ENCODE results near the gene TRPM5.

TRPM5 gene

GRCh38 chr11:2422461-2423156 lies 21.7 kb downstream of the TRPM5 start:
- no peaks in the 10 kb centered on the region for H3K9me2 ChIP-seq (replicated peaks; ENCODE audit: insufficient read depth, low read length)
- H3K36me3 ChIP-seq (replicated peaks; ENCODE audit: insufficient read depth, low read length) = no peaks in the 10 kb centered on the region
- no peak overlapping the region for H3K4me2 ChIP-seq (ENCODE audit: low read depth, low read length)
- H3K27me3 ChIP-seq (replicated peaks; ENCODE audit: insufficient read depth, low read length) = peaks cover 87% of the 10 kb centered on the region
- H3K9ac ChIP-seq (ENCODE audit: low read length) = no peak overlapping the region
- no peaks in the 10 kb centered on the region for H3K9me3 ChIP-seq (replicated peaks; ENCODE audit: insufficient read depth, low read length)
- no peak for DNase-seq
- no peak overlapping the region for H3K27ac ChIP-seq (ENCODE audit: low read length)
- H2AFZ ChIP-seq (ENCODE audit: low read length) = no peak overlapping the region
- TF ChIP-seq EZH2phosphoT487 (IDR thresholded peaks at IDR 0.05; ENCODE audit: low read length) (no peak), CTCF (IDR thresholded peaks at IDR 0.05; ENCODE audit: low read length) (no peak), EZH2 (optimal IDR thresholded peaks at IDR 0.05; ENCODE audit: low read depth, low read length) (no peak)
- H3K4me1 ChIP-seq (ENCODE audit: low read length) = no peaks in the 10 kb centered on the region
- H3K79me2 ChIP-seq (ENCODE audit: low read length) = no peaks in the 10 kb centered on the region
- H3K4me3 ChIP-seq (ENCODE audit: low read length) = no peak overlapping the region
- no peaks in the 10 kb centered on the region for H4K20me1 ChIP-seq (ENCODE audit: insufficient read depth, low read length)
- H3F3A ChIP-seq (ENCODE audit: insufficient read depth, low read length) = no peaks in the 10 kb centered on the region

GRCh38 chr11:2421996-2422395 lies 22.3 kb downstream of the TRPM5 start:
- no peaks in the 10 kb centered on the region for H3K36me3 ChIP-seq (replicated peaks; ENCODE audit: insufficient read depth, low read length)
- no peak overlapping the region for H3K9ac ChIP-seq (ENCODE audit: low read length)
- no peak for TF ChIP-seq EZH2 (optimal IDR thresholded peaks at IDR 0.05; ENCODE audit: low read depth, low read length)
- no peak for TF ChIP-seq EZH2phosphoT487 (IDR thresholded peaks at IDR 0.05; ENCODE audit: low read length)
- no peak for TF ChIP-seq CTCF (IDR thresholded peaks at IDR 0.05; ENCODE audit: low read length)
- no peak for DNase-seq
- no peaks in the 10 kb centered on the region for H3K9me3 ChIP-seq (replicated peaks; ENCODE audit: insufficient read depth, low read length)
- H4K20me1 ChIP-seq (ENCODE audit: insufficient read depth, low read length) = no peaks in the 10 kb centered on the region
- peaks cover 85% of the 10 kb centered on the region for H3K27me3 ChIP-seq (replicated peaks; ENCODE audit: insufficient read depth, low read length)
- H3K27ac ChIP-seq (ENCODE audit: low read length) = no peak overlapping the region
- H3K79me2 ChIP-seq (ENCODE audit: low read length) = no peaks in the 10 kb centered on the region
- H3K4me3 ChIP-seq (ENCODE audit: low read length) = no peak overlapping the region
- no peaks in the 10 kb centered on the region for H3K4me1 ChIP-seq (ENCODE audit: low read length)
- H3F3A ChIP-seq (ENCODE audit: insufficient read depth, low read length) = no peaks in the 10 kb centered on the region
- no peak overlapping the region for H3K4me2 ChIP-seq (ENCODE audit: low read depth, low read length)
- no peak overlapping the region for H2AFZ ChIP-seq (ENCODE audit: low read length)
- no peaks in the 10 kb centered on the region for H3K9me2 ChIP-seq (replicated peaks; ENCODE audit: insufficient read depth, low read length)

- H3K27me3 ChIP-seq (replicated peaks; ENCODE audit: insufficient read depth, low read length) = peaks cover 85% of the 10 kb centered on the region
- H4K20me1 ChIP-seq (ENCODE audit: insufficient read depth, low read length) = no peaks in the 10 kb centered on the region
- TF ChIP-seq EZH2phosphoT487 (IDR thresholded peaks at IDR 0.05; ENCODE audit: low read length) = no peak
- TF ChIP-seq EZH2 (optimal IDR thresholded peaks at IDR 0.05; ENCODE audit: low read depth, low read length) = no peak
- no peak for TF ChIP-seq CTCF (IDR thresholded peaks at IDR 0.05; ENCODE audit: low read length)
- H3K9me2 ChIP-seq (replicated peaks; ENCODE audit: insufficient read depth, low read length) = no peaks in the 10 kb centered on the region
- no peaks in the 10 kb centered on the region for H3K36me3 ChIP-seq (replicated peaks; ENCODE audit: insufficient read depth, low read length)
- no peak overlapping the region for H3K27ac ChIP-seq (ENCODE audit: low read length)
- H3K9me3 ChIP-seq (replicated peaks; ENCODE audit: insufficient read depth, low read length) = no peaks in the 10 kb centered on the region
- H3K4me1 ChIP-seq (ENCODE audit: low read length) = no peaks in the 10 kb centered on the region
- H3F3A ChIP-seq (ENCODE audit: insufficient read depth, low read length) = no peaks in the 10 kb centered on the region
- no peak overlapping the region for H3K4me3 ChIP-seq (ENCODE audit: low read length)
- no peaks in the 10 kb centered on the region for H3K79me2 ChIP-seq (ENCODE audit: low read length)
- no peak for DNase-seq
- no peak overlapping the region for H3K9ac ChIP-seq (ENCODE audit: low read length)
- H3K4me2 ChIP-seq (ENCODE audit: low read depth, low read length) = no peak overlapping the region
- no peak overlapping the region for H2AFZ ChIP-seq (ENCODE audit: low read length)
These were observed 22.9 kb downstream of the TRPM5 start for GRCh38 chr11:2421226-2421994.

Measured in MM.1S (cell line).